H9 (cell line): ENCODE measurements around the gene LRIG3. TPM values are rescaled to one million over a fixed set of nuclear protein-coding genes. Genes with fewer than 3 reads are reported as not detected.

Experiments
- DNase-seq: peaks from one replicate; pipeline ENCODE4 v3.0.0-alpha.2; 2017
- H2AFZ ChIP-seq: one replicate; pipeline ENCODE4 v1.6.1; 2013; ENCODE audit warnings: mild to moderate bottlenecking, low read length, control low read depth, moderate library complexity
- H2AK5ac ChIP-seq: 2 replicates; pipeline ENCODE4 v1.6.1; 2013; ENCODE audit warnings: low read length, control low read depth, mixed read lengths; ENCODE audit not compliant: insufficient read length
- H2BK120ac ChIP-seq: one replicate; pipeline ENCODE4 v1.6.1; 2013; ENCODE audit warnings: low read depth, mild to moderate bottlenecking, low read length, control low read depth, inconsistent platforms; ENCODE audit not compliant: poor library complexity, severe bottlenecking
- H2BK12ac ChIP-seq: 2 replicates; pipeline ENCODE4 v1.6.1; 2013; ENCODE audit warnings: low read length, control low read depth, mixed read lengths, low read depth; ENCODE audit not compliant: insufficient read length
- H2BK15ac ChIP-seq: 2 replicates; pipeline ENCODE4 v1.6.1; 2013; ENCODE audit warnings: low read depth, low read length, control low read depth
- H2BK20ac ChIP-seq: one replicate; pipeline ENCODE4 v1.6.1; 2013; ENCODE audit warnings: low read depth, mild to moderate bottlenecking, low read length, control low read depth, inconsistent platforms; ENCODE audit not compliant: poor library complexity, severe bottlenecking
- H2BK5ac ChIP-seq: 2 replicates; pipeline ENCODE4 v1.6.1; 2013; ENCODE audit warnings: low read length, control low read depth, mixed read lengths; ENCODE audit not compliant: insufficient read length
- H3K14ac ChIP-seq: 2 replicates; pipeline ENCODE4 v1.6.1; 2013; ENCODE audit warnings: low read length, control low read depth; ENCODE audit not compliant: insufficient read depth
- H3K18ac ChIP-seq: 2 replicates; pipeline ENCODE4 v1.6.1; 2013; ENCODE audit warnings: low read depth, mild to moderate bottlenecking, mixed read lengths, low read length, control low read depth; ENCODE audit not compliant: insufficient read length
- H3K23ac ChIP-seq: 2 replicates; pipeline ENCODE4 v1.6.1; 2013; ENCODE audit warnings: low read length, control low read depth, mixed read lengths, low read depth; ENCODE audit not compliant: insufficient read length
- H3K23me2 ChIP-seq: 2 replicates; pipeline ENCODE4 v1.6.1; 2013; ENCODE audit warnings: low read depth, mild to moderate bottlenecking, mixed read lengths, low read length, control low read depth; ENCODE audit not compliant: insufficient read length, poor library complexity, severe bottlenecking
- H3K27ac ChIP-seq: 2 replicates; pipeline ENCODE4 v1.5.1; 2013; ENCODE audit warnings: low read length, control low read depth, mixed read lengths, low read depth; ENCODE audit not compliant: insufficient read length
- H3K27me3 ChIP-seq: 2 replicates; pipeline ENCODE4 v1.6.1; 2013; ENCODE audit warnings: low read length, control low read depth, inconsistent platforms; ENCODE audit not compliant: insufficient read depth
- H3K4ac ChIP-seq: 2 replicates; pipeline ENCODE4 v1.6.1; 2013; ENCODE audit warnings: low read depth, mild to moderate bottlenecking, control low read depth, inconsistent platforms, low read length, moderate library complexity
- H3K4me1 ChIP-seq: 2 replicates; pipeline ENCODE4 v1.6.1; 2013; ENCODE audit warnings: low read length, control low read depth, inconsistent platforms; ENCODE audit not compliant: insufficient read depth
- H3K4me2 ChIP-seq: 2 replicates; pipeline ENCODE4 v1.6.1; 2013; ENCODE audit warnings: low read length, control low read depth, mixed read lengths; ENCODE audit not compliant: insufficient read length, insufficient read depth
- H3K56ac ChIP-seq: 2 replicates; pipeline ENCODE4 v1.6.1; 2013; ENCODE audit warnings: low read depth, mild to moderate bottlenecking, mixed read lengths, low read length, control low read depth; ENCODE audit not compliant: insufficient read length
- H3K79me1 ChIP-seq: 2 replicates; pipeline ENCODE4 v1.6.1; 2013; ENCODE audit warnings: low read depth, mild to moderate bottlenecking, moderate library complexity, low read length, control low read depth, inconsistent platforms; ENCODE audit not compliant: insufficient read depth, poor library complexity, severe bottlenecking
- H3K79me2 ChIP-seq: 2 replicates; pipeline ENCODE4 v1.6.1; 2013; ENCODE audit warnings: low read length, control low read depth, inconsistent platforms; ENCODE audit not compliant: insufficient read depth
- H3K9ac ChIP-seq: 2 replicates; pipeline ENCODE4 v1.6.1; 2013; ENCODE audit warnings: low read length, control low read depth, mixed read lengths; ENCODE audit not compliant: insufficient read length; ENCODE audit errors: extremely low read depth
- H3K9me3 ChIP-seq: one replicate; pipeline ENCODE4 v1.6.1; 2013; ENCODE audit warnings: low read depth, low read length, inconsistent platforms; ENCODE audit not compliant: control insufficient read depth
- H3T11ph ChIP-seq: one replicate; pipeline ENCODE4 v1.6.1; 2013; ENCODE audit warnings: mild to moderate bottlenecking, low read length, control low read depth, inconsistent platforms
- H4K20me1 ChIP-seq: one replicate; pipeline ENCODE4 v1.6.1; 2013; ENCODE audit not compliant: control insufficient read depth, insufficient read length, insufficient read depth
- H4K5ac ChIP-seq: 2 replicates; pipeline ENCODE4 v1.6.1; 2013; ENCODE audit warnings: low read depth, mild to moderate bottlenecking, mixed read lengths, low read length, control low read depth; ENCODE audit not compliant: insufficient read length
- H4K8ac ChIP-seq: replicated peaks from 2 replicates; pipeline ENCODE4 v1.6.1; 2013; ENCODE audit warnings: low read length, control low read depth, mixed read lengths, low read depth; ENCODE audit not compliant: insufficient read length
- H4K91ac ChIP-seq: 2 replicates; pipeline ENCODE4 v1.6.1; 2013; ENCODE audit warnings: low read depth, mild to moderate bottlenecking, moderate library complexity, mixed read lengths, low read length, control low read depth; ENCODE audit not compliant: insufficient read length
- H3K27ac Mint-ChIP-seq, 3 experiments: 2 replicates in 2 of 3; 3 replicates in 1 of 3; pipeline ENCODE4 v1.8.0; 2020 to 2021; ENCODE audit warnings: mixed read lengths in 3 of 3, mild to moderate bottlenecking in 1 of 3, moderate library complexity in 1 of 3
- H3K27me3 Mint-ChIP-seq: 2 replicates; pipeline ENCODE4 v1.8.0; 2021; ENCODE audit warnings: low read depth, mild to moderate bottlenecking, moderate library complexity, mixed read lengths
- H3K36me3 Mint-ChIP-seq, 3 experiments: 2 replicates in 2 of 3; 3 replicates in 1 of 3; pipeline ENCODE4 v1.8.0; 2020 to 2021; ENCODE audit warnings: low read depth in 3 of 3, mixed read lengths in 3 of 3; ENCODE audit not compliant: insufficient read depth in 1 of 3
- H3K4me1 Mint-ChIP-seq, 2 experiments: 2 replicates each; pipeline ENCODE4 v1.8.0; 2020; ENCODE audit warnings: mixed read lengths in 2 of 2
- H3K4me3 Mint-ChIP-seq, 2 experiments: 2 replicates in 1 of 2; 3 replicates in 1 of 2; pipeline ENCODE4 v1.8.0; 2020 to 2021; ENCODE audit warnings: mild to moderate bottlenecking in 2 of 2, mixed read lengths in 2 of 2, moderate library complexity in 1 of 2
- H3K9me3 Mint-ChIP-seq, 2 experiments: 2 replicates in 1 of 2; 3 replicates in 1 of 2; pipeline ENCODE4 v1.8.0; 2020; ENCODE audit warnings: mild to moderate bottlenecking in 2 of 2, mixed read lengths in 2 of 2, moderate library complexity in 1 of 2
- CTCF ChIP-seq: fragments of 200-600 bp; sonication (generic); conservative IDR thresholded peaks from 3 replicates; pipeline ENCODE4 v1.8.0; 2021; ENCODE audit warnings: antibody characterized with exemption, mild to moderate bottlenecking
- WGBS: extraction: QIAGEN DNeasy Blood & Tissue Kit; methylation state at CpG from one replicate; pipeline ENCODE4 v1.1.7; 2013; ENCODE audit warnings: missing lambda C conversion rate, low lambda C conversion rate, mixed read lengths; ENCODE audit not compliant: insufficient read length; ENCODE audit errors: extremely low coverage; 5-methylcytosine and 5-hydroxymethylcytosine counted together
- total RNA-seq: library from RNA; stranded (reverse); gene quantifications from 2 replicates; pipeline ENCODE4 v1.2.1, GENCODE V29; 2021

LRIG3 gene
- total RNA-seq, 1 experiment from 2014 or later, result 10.9 TPM

- H2BK120ac ChIP-seq, result no peak overlapping the region
- H3K27ac ChIP-seq, result no peak overlapping the region
- TF ChIP-seq CTCF, result no peak
- H3K23ac ChIP-seq, result no peak overlapping the region
- H3K9ac ChIP-seq, result no peak overlapping the region
- no CpG with 5 or more reads among the region's 2 CpGs for WGBS
- no peaks in the 10 kb centered on the region for H3K27me3 ChIP-seq
- H3K4me2 ChIP-seq, result no peak overlapping the region
- H3K4me3 Mint-ChIP-seq, result no peak overlapping the region
- no peak overlapping the region for H3K18ac ChIP-seq
- H3K79me2 ChIP-seq, result no peaks in the 10 kb centered on the region
- H3K27me3 Mint-ChIP-seq, result no peaks in the 10 kb centered on the region; the same call in 1 of the 2 replicates
- no peak for DNase-seq
- no peak overlapping the region for H3K14ac ChIP-seq
- H3T11ph ChIP-seq, result no peak overlapping the region
- H3K9me3 Mint-ChIP-seq, result no peaks in the 10 kb centered on the region
- no peak overlapping the region for H2BK20ac ChIP-seq
- H2AK5ac ChIP-seq, result no peak overlapping the region
- H4K20me1 ChIP-seq, result no peaks in the 10 kb centered on the region
- peaks cover 15 to 16% of the 10 kb centered on the region in 2 experiments for H3K4me1 Mint-ChIP-seq
- no peaks in the 10 kb centered on the region for H3K4me1 ChIP-seq
- no peak overlapping the region for H2BK5ac ChIP-seq
- no peak overlapping the region for H3K56ac ChIP-seq
- no peaks in the 10 kb centered on the region for H3K79me1 ChIP-seq
- H4K8ac ChIP-seq, result no peak overlapping the region
- H2BK12ac ChIP-seq, result no peak overlapping the region
- no peak overlapping the region for H4K5ac ChIP-seq
- H3K4ac ChIP-seq, result no peak overlapping the region
- H4K91ac ChIP-seq, result no peak overlapping the region
- H2AFZ ChIP-seq, result no peak overlapping the region
- no peaks in the 10 kb centered on the region for H3K9me3 ChIP-seq
- no peak overlapping the region for H3K27ac Mint-ChIP-seq
- H3K36me3 Mint-ChIP-seq, result no peaks in the 10 kb centered on the region
- no peak overlapping the region for H2BK15ac ChIP-seq
- H3K23me2 ChIP-seq, result no peaks in the 10 kb centered on the region
Observed at GRCh38 chr12:58925751-58926150, 5.4 kb upstream of the LRIG3 start.
